Testis (tissue), 2 donors: Measurements from ENCODE around the gene SMURF1.

Experiments used
- CTCF ChIP-seq, 3 experiments: fragments of 450-650 bp in 2 of 3; fragments of 200-600 bp in 1 of 3; sonication (generic) in 1 of 3; IDR thresholded peaks; one replicate each; pipeline ENCODE4 v1.5.1; 2016 to 2019; ENCODE audit warnings: antibody characterized with exemption in 3 of 3, mild to moderate bottlenecking in 2 of 3, moderate library complexity in 1 of 3
- POLR2A ChIP-seq: fragments of 450-650 bp; IDR thresholded peaks from one replicate; pipeline ENCODE4 v1.6.1; 2017; ENCODE audit warnings: antibody characterized with exemption, mild to moderate bottlenecking, moderate library complexity

GRCh38 chr7:99005776-99006175 lies 138.1 kb downstream of the SMURF1 start:
- no peak for TF ChIP-seq CTCF (IDR thresholded peaks at IDR 0.05)
- no peak for TF ChIP-seq POLR2A
